H1 (cell line): ENCODE results near the gene COL28A1. TPM values are rescaled to one million over a fixed set of nuclear protein-coding genes. Genes with fewer than 3 reads are reported as not detected.

Experiments used
- CTCF ChIA-PET: fragments of 300-600 bp; sonication (Branson Sonifier 250); formaldehyde crosslinking; loops from one replicate; lab custom pipeline; 2021; ENCODE audit not compliant: partially characterized antibody; lab: Charles Lee
- POLR2A ChIA-PET: fragments of 300-600 bp; sonication (Branson Sonifier 250); formaldehyde crosslinking; loops from one replicate; lab custom pipeline; 2021; ENCODE audit warnings: inconsistent platforms; ENCODE audit not compliant: partially characterized antibody; lab: Charles Lee
- DNase-seq, 2 experiments: peaks; one replicate each; pipeline versions ENCODE4 v3.0.0 to v3.0.0-alpha.2; 2010 to 2022; ENCODE audit warnings: low spot score in 2 of 2, low read depth in 1 of 2, mixed read lengths in 1 of 2
- FAIRE-seq: peaks from 2 replicates; lab custom pipeline; 2011; peaks lifted over from hg19 to GRCh38; lab: Jason Lieb, UNC
- H2AFZ ChIP-seq: 2 replicates; pipeline ENCODE4 v1.8.1; 2012; ENCODE audit warnings: low read length, inconsistent platforms
- H2AK5ac ChIP-seq: 2 replicates; pipeline ENCODE4 v1.6.1; 2013; ENCODE audit warnings: low read depth, low read length
- H2BK120ac ChIP-seq: replicated peaks from 2 replicates; pipeline ENCODE3; 2013; ENCODE audit warnings: low read depth, low read length, inconsistent platforms
- H2BK12ac ChIP-seq: 2 replicates; pipeline ENCODE4 v1.6.1; 2013; ENCODE audit warnings: low read depth, low read length
- H2BK15ac ChIP-seq: 2 replicates; pipeline ENCODE4 v1.6.1; 2013; ENCODE audit warnings: low read length
- H2BK20ac ChIP-seq: 2 replicates; pipeline ENCODE4 v1.6.1; 2013; ENCODE audit warnings: low read length
- H2BK5ac ChIP-seq: 2 replicates; pipeline ENCODE4 v1.6.1; 2013; ENCODE audit warnings: low read depth, low read length
- H3K14ac ChIP-seq: 2 replicates; pipeline ENCODE4 v1.6.1; 2013; ENCODE audit warnings: inconsistent platforms; ENCODE audit not compliant: insufficient read length
- H3K18ac ChIP-seq: 2 replicates; pipeline ENCODE4 v1.6.1; 2013; ENCODE audit warnings: low read length; ENCODE audit errors: extremely low read depth
- H3K23ac ChIP-seq: 2 replicates; pipeline ENCODE4 v1.6.1; 2013; ENCODE audit warnings: inconsistent platforms; ENCODE audit not compliant: insufficient read length
- H3K23me2 ChIP-seq: 2 replicates; pipeline ENCODE4 v1.6.1; 2013; ENCODE audit warnings: low read depth, low read length
- H3K27ac ChIP-seq: 2 replicates; pipeline ENCODE4 v1.6.1; 2011; ENCODE audit warnings: low read depth, low read length, inconsistent platforms
- H3K27me3 ChIP-seq, 4 experiments: replicated peaks in 1 of 4; 1 replicate in 1 of 4; 2 replicates in 3 of 4; pipeline versions ENCODE4 v1.6.1 to v1.8.1; 2011 to 2013; ENCODE audit warnings: low read length in 3 of 4, mild to moderate bottlenecking in 3 of 4, inconsistent platforms in 2 of 4, mixed read lengths in 2 of 4, moderate library complexity in 1 of 4; ENCODE audit not compliant: control insufficient read depth in 3 of 4, insufficient read depth in 3 of 4; ENCODE audit errors: extremely low read depth in 1 of 4
- H3K36me3 ChIP-seq, 4 experiments: 2 replicates each; pipeline versions ENCODE4 v1.6.1 to v1.8.1; 2011 to 2013; ENCODE audit warnings: mild to moderate bottlenecking in 4 of 4, low read length in 3 of 4, moderate library complexity in 2 of 4, control low read depth in 1 of 4, inconsistent platforms in 1 of 4; ENCODE audit not compliant: insufficient read depth in 4 of 4, control insufficient read depth in 2 of 4
- H3K4ac ChIP-seq: replicated peaks from 2 replicates; pipeline ENCODE3; 2013; ENCODE audit warnings: low read length, low read depth, mixed read lengths, inconsistent platforms; ENCODE audit not compliant: insufficient read length
- H3K4me1 ChIP-seq, 4 experiments: replicated peaks in 1 of 4; 1 replicate in 1 of 4; 2 replicates in 3 of 4; pipeline versions ENCODE4 v1.6.1 to v1.8.1; 2011 to 2013; ENCODE audit warnings: low read length in 3 of 4, inconsistent platforms in 2 of 4, mixed read lengths in 1 of 4; ENCODE audit not compliant: insufficient read depth in 4 of 4, control insufficient read depth in 3 of 4
- H3K4me2 ChIP-seq, 2 experiments: 2 replicates each; pipeline versions ENCODE4 v1.6.1 to v1.8.1; 2011 to 2013; ENCODE audit warnings: low read depth in 2 of 2, low read length in 2 of 2, control low read depth in 1 of 2, inconsistent platforms in 1 of 2, mild to moderate bottlenecking in 1 of 2; ENCODE audit not compliant: insufficient read depth in 1 of 2
- H3K4me3 ChIP-seq, 4 experiments: fragments of 200-600, 300-600 bp in 1 of 4; sonication (generic), shearing (Covaris generic), sonication (Bioruptor Twin) in 1 of 4; 2 replicates each; pipeline versions ENCODE4 v1.5.1 to v1.8.1; 2011 to 2016; ENCODE audit warnings: low read length in 4 of 4, low read depth in 3 of 4, control low read depth in 2 of 4, inconsistent platforms in 2 of 4, mild to moderate bottlenecking in 2 of 4, mixed read lengths in 1 of 4, moderate library complexity in 1 of 4; ENCODE audit not compliant: insufficient read depth in 2 of 4; ENCODE audit errors: extremely low read depth in 1 of 4
- H3K56ac ChIP-seq: replicated peaks from 2 replicates; pipeline ENCODE3; 2013; ENCODE audit warnings: low read depth, mild to moderate bottlenecking, mixed read lengths, low read length, inconsistent platforms; ENCODE audit not compliant: insufficient read length
- H3K79me1 ChIP-seq: 2 replicates; pipeline ENCODE4 v1.6.1; 2013; ENCODE audit warnings: low read depth, low read length, control low read depth
- H3K79me2 ChIP-seq, 2 experiments: 2 replicates each; pipeline versions ENCODE4 v1.6.1 to v1.8.1; 2012 to 2013; ENCODE audit warnings: low read length in 2 of 2, mild to moderate bottlenecking in 2 of 2, inconsistent platforms in 1 of 2; ENCODE audit not compliant: insufficient read depth in 2 of 2, control insufficient read depth in 1 of 2
- H3K9ac ChIP-seq, 4 experiments: replicated peaks in 1 of 4; 1 replicate in 1 of 4; 2 replicates in 3 of 4; pipeline versions ENCODE4 v1.6.1 to v1.8.1; 2011 to 2013; ENCODE audit warnings: low read depth in 3 of 4, low read length in 3 of 4, control low read depth in 2 of 4, mild to moderate bottlenecking in 2 of 4, moderate library complexity in 2 of 4, inconsistent platforms in 1 of 4; ENCODE audit errors: extremely low read depth in 1 of 4
- H3K9me3 ChIP-seq, 2 experiments: 2 replicates each; pipeline versions ENCODE4 v1.6.1 to v1.8.1; 2012 to 2013; ENCODE audit warnings: mild to moderate bottlenecking in 2 of 2, moderate library complexity in 2 of 2, control low read depth in 1 of 2, inconsistent platforms in 1 of 2, low read depth in 1 of 2, low read length in 1 of 2, mixed read lengths in 1 of 2; ENCODE audit not compliant: insufficient read depth in 2 of 2
- H4K20me1 ChIP-seq, 2 experiments: replicated peaks in 1 of 2; 2 replicates each; pipeline versions ENCODE3 to v1.8.1; 2011 to 2013; ENCODE audit warnings: inconsistent platforms in 2 of 2, low read length in 2 of 2, mild to moderate bottlenecking in 1 of 2; ENCODE audit not compliant: insufficient read depth in 2 of 2, control insufficient read depth in 1 of 2
- H4K5ac ChIP-seq: 2 replicates; pipeline ENCODE4 v1.6.1; 2013; ENCODE audit warnings: low read length, low read depth, mixed read lengths, inconsistent platforms; ENCODE audit not compliant: insufficient read length
- H4K8ac ChIP-seq: 2 replicates; pipeline ENCODE4 v1.8.0; 2013; ENCODE audit warnings: mild to moderate bottlenecking, moderate library complexity, low read length, inconsistent platforms; ENCODE audit not compliant: insufficient read depth; ENCODE audit errors: extremely low read depth
- H4K91ac ChIP-seq: replicated peaks from 2 replicates; pipeline ENCODE3; 2013; ENCODE audit warnings: low read length, mixed read lengths, inconsistent platforms; ENCODE audit not compliant: insufficient read length
- ATF3 ChIP-seq: IDR thresholded peaks from 2 replicates; pipeline ENCODE4 v1.6.1; 2011; ENCODE audit warnings: low read depth, mild to moderate bottlenecking, low read length; ENCODE audit not compliant: insufficient read depth
- BRCA1 ChIP-seq: IDR thresholded peaks from 2 replicates; pipeline ENCODE4 v1.6.1; 2012; ENCODE audit warnings: low read depth, low read length, improper control_type of control experiment
- CBX8 ChIP-seq: fragments of 300-800, 300-1000 bp; sonication (generic); IDR thresholded peaks from 2 replicates; pipeline ENCODE4 v1.7.1; 2016; ENCODE audit warnings: low read depth, low read length, borderline replicate concordance
- EP300 ChIP-seq, 2 experiments: IDR thresholded peaks; 1 replicate in 1 of 2; 2 replicates in 1 of 2; pipeline ENCODE4 v1.6.1; 2011 to 2012; ENCODE audit warnings: low read depth in 2 of 2, low read length in 2 of 2, mild to moderate bottlenecking in 2 of 2, borderline replicate concordance in 1 of 2, inconsistent platforms in 1 of 2, moderate library complexity in 1 of 2
- FOSL1 ChIP-seq: IDR thresholded peaks from 2 replicates; pipeline ENCODE4 v1.6.1; 2011; ENCODE audit warnings: mild to moderate bottlenecking, low read depth, low read length, moderate library complexity; ENCODE audit not compliant: insufficient read depth
- HDAC2 ChIP-seq, 2 experiments: fragments of 300-600 bp in 1 of 2; sonication (generic) in 1 of 2; IDR thresholded peaks; 2 replicates each; pipeline ENCODE4 v1.6.1; 2011 to 2012; ENCODE audit warnings: low read depth in 2 of 2, low read length in 2 of 2, mild to moderate bottlenecking in 2 of 2, moderate library complexity in 2 of 2, borderline replicate concordance in 1 of 2, inconsistent platforms in 1 of 2
- JUND ChIP-seq: IDR thresholded peaks from 2 replicates; pipeline ENCODE4 v1.6.1; 2011; ENCODE audit warnings: mild to moderate bottlenecking, improper control_type of control experiment, low read length
- MAX ChIP-seq: IDR thresholded peaks from 2 replicates; pipeline ENCODE4 v1.6.1; 2012; ENCODE audit warnings: inconsistent platforms
- RBBP5 ChIP-seq: IDR thresholded peaks from 2 replicates; pipeline ENCODE4 v1.7.1; 2012; ENCODE audit warnings: low read depth, mild to moderate bottlenecking, inconsistent platforms, low read length, moderate library complexity, borderline replicate concordance
- SIRT6 ChIP-seq: IDR thresholded peaks from one replicate; pipeline ENCODE4 v1.7.1; 2012; ENCODE audit warnings: low read length, inconsistent platforms
- SRF ChIP-seq: IDR thresholded peaks from 2 replicates; pipeline ENCODE4 v1.6.1; 2011; ENCODE audit warnings: mild to moderate bottlenecking, low read depth, low read length, moderate library complexity
- TBP ChIP-seq: IDR thresholded peaks from 2 replicates; pipeline ENCODE4 v1.6.1; 2011; ENCODE audit warnings: low read depth, low read length, improper control_type of control experiment
- TEAD4 ChIP-seq: IDR thresholded peaks from 2 replicates; pipeline ENCODE4 v1.6.1; 2012; ENCODE audit warnings: low read depth, low read length, inconsistent platforms, mixed read lengths
- WGBS, 2 experiments: shearing (Covaris generic) in 1 of 2; methylation state at CpG; one replicate each; pipeline versions ENCODE4 v1.1.6 to v1.1.7; 2013 to 2015; ENCODE audit warnings: low lambda C conversion rate in 2 of 2, mixed read lengths in 2 of 2, inconsistent platforms in 1 of 2, low coverage in 1 of 2, missing lambda C conversion rate in 1 of 2; ENCODE audit not compliant: insufficient replicate concordance in 2 of 2, insufficient coverage in 1 of 2, insufficient read length in 1 of 2; ENCODE audit errors: extremely low coverage in 1 of 2, missing lambda C conversion rate in 1 of 2; 5-methylcytosine and 5-hydroxymethylcytosine counted together
- polyA plus RNA-seq, 7 experiments: library from polyadenylated mRNA; depleted of rRNA in 3 of 7; stranded (reverse) in 5 of 7; unstranded in 2 of 7; fragments of >200 nt in 5 of 7; fragments of 200-250 nt in 2 of 7; gene quantifications; 1 replicate in 5 of 7; 2 replicates in 1 of 7; 4 replicates in 1 of 7; pipeline versions ENCODE4 v1.2.1 to v1.2.3, GENCODE V29; 2011 to 2013; ENCODE audit warnings: missing spikeins in 2 of 7, mixed read lengths in 2 of 7
- total RNA-seq: library from RNA; stranded (reverse); fragmentation: NEBNext Ultra II Directional; extraction: Animal tissue kit (Norgen Biotek cat#: 25700); gene quantifications from 2 replicates; pipeline ENCODE4 v1.2.1, GENCODE V29; 2021

Gene COL28A1
- total and polyA plus RNA-seq, 2 of the 8 experiments (the other 6 are each of a cell fraction or from before 2014, with no cell fraction given) = 0.22 to 0.38 TPM

GRCh38 chr7:7584653-7585052, 49.0 kb upstream of the COL28A1 start:
- Histone ChIP-seq H2BK12ac (no peak overlapping the region), H2BK5ac (no peak overlapping the region), H4K5ac (no peak overlapping the region), H2BK20ac (no peak overlapping the region), H2AK5ac (no peak overlapping the region), H2AFZ (no peak overlapping the region), H3K23ac (no peak overlapping the region), H2BK15ac (no peak overlapping the region), H4K8ac (no peak overlapping the region), H4K91ac (no peak overlapping the region), H3K4me2 (no peak overlapping the region), H2BK120ac (no peak overlapping the region), H3K4ac (no peak overlapping the region), H3K9me3 (no peaks in the 10 kb centered on the region), H4K20me1 (no peaks in the 10 kb centered on the region), H3K36me3 (peaks cover 0 to 26% (median 1%) of the 10 kb centered on the region in 4 experiments; a peak in 3 of 8 replicates), H3K23me2 (no peaks in the 10 kb centered on the region), H3K79me2 (peaks cover 0 to 2% of the 10 kb centered on the region in 2 experiments; a peak in 2 of 4 replicates), H3K56ac (no peak overlapping the region), H3K18ac (no peak overlapping the region), H3K27me3 (no peaks in the 10 kb centered on the region), H3K4me1 (peaks cover 0 to 5% (median 3%) of the 10 kb centered on the region in 4 experiments; a peak in 4 of 7 replicates), H3K27ac (no peak overlapping the region), H3K9ac (no peak overlapping the region), H3K4me3 (no peak overlapping the region), H3K14ac (no peak overlapping the region), H3K79me1 (no peaks in the 10 kb centered on the region)
- CTCF ChIA-PET = no interaction called here
- WGBS, 2 experiments = 100% methylated on average over 1 of the region's 1 CpG; no CpG with 5 or more reads in 1 of the 2 experiments
- DNase-seq (no peak), FAIRE-seq (no peak)
- POLR2A ChIA-PET = interaction anchor here (1.1 to 1.9 kb wide), 3 partner anchors 8 to 56 kb away, joined by 3 to 7 read pairs (median 4); partner anchors contain the start of gene UMAD1
- TF ChIP-seq EP300 (IDR thresholded peaks at IDR 0.05; ENCODE audit: borderline replicate concordance in 1 of 2, low read depth in 2 of 2, low read length in 2 of 2) (no peak), HDAC2 (IDR thresholded peaks at IDR 0.05; ENCODE audit: borderline replicate concordance in 1 of 2, low read depth in 2 of 2, low read length in 2 of 2) (no peak), TEAD4 (no peak), BRCA1 (no peak), JUND (no peak), CBX8 (no peak), SRF (no peak), TBP (no peak), ATF3 (no peak), RBBP5 (no peak), MAX (no peak), SIRT6 (no peak), FOSL1 (no peak)
